ENCODE measurements around the gene PLA2G4A. TPM values are rescaled to one million over a fixed set of nuclear protein-coding genes. Genes with fewer than 3 reads are reported as not detected.

Gene PLA2G4A
- total RNA-seq, 1 donor from 2014 or later: 2.2 TPM

- intact Hi-C loops (cut with micrococcal nuclease): no loop called here
These were observed 178.1 kb downstream of the PLA2G4A start for GRCh38 chr1:187006896-187007295.

GRCh38 chr1:187009320-187009719, 180.6 kb downstream of the PLA2G4A start:
- intact Hi-C loops (cut with micrococcal nuclease): no loop called here

- intact Hi-C loops (cut with micrococcal nuclease): no loop called here
These were observed 182.0 kb downstream of the PLA2G4A start for GRCh38 chr1:187010571-187011309.

DNA sequence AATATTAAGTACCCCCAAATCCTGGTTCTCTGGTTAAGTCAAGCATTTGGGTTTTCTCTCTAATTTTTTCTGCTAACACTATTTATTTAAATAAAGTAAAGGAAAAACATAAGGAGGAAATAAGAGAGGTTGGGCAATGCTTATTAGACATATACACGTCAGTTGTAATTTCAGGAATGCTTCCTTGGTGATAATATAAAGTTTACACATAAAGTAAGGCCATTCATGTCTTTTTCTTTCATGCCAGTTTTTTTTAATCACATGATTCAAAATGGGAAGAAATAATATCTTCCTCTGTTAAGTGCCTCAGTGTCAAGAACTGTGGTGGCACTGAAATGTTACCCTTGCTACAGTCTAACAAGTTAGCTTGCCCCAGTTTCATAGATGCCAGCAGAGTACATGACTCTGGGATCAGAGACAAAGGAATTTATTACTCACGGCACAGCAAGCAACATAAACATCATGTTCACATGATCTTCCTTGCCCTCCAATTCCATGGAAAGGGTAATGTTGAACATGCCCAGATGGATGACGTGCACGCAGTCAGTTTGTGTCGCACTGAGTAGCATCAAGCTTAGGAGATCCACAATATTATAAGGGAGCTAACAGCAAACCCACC, 184.9 kb downstream of the PLA2G4A start:
- intact Hi-C loops (cut with micrococcal nuclease): no loop called here

DNA sequence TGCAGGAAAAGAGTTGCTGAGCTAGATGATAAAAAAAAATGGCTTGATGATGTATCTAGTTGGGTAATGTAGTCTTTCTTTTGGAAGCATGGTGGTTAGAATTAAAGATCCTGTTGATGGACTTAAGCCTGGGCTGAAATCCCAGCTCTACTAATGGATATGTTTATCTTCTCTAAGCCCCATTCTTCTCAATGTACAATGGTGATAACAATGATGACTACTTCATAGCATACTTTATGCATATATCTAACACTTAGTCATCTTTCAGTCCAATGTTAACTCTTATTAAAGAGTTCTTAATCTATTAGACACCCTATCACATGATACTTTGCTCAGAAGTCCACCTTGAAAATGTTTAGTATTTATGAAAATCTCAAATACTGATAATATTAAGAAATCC, 189.5 kb downstream of the PLA2G4A start:
- intact Hi-C loops (cut with micrococcal nuclease): no loop called here

GRCh38 chr1:187027253-187027652, 198.5 kb downstream of the PLA2G4A start:
- intact Hi-C loops (cut with micrococcal nuclease): no loop called here

DNA sequence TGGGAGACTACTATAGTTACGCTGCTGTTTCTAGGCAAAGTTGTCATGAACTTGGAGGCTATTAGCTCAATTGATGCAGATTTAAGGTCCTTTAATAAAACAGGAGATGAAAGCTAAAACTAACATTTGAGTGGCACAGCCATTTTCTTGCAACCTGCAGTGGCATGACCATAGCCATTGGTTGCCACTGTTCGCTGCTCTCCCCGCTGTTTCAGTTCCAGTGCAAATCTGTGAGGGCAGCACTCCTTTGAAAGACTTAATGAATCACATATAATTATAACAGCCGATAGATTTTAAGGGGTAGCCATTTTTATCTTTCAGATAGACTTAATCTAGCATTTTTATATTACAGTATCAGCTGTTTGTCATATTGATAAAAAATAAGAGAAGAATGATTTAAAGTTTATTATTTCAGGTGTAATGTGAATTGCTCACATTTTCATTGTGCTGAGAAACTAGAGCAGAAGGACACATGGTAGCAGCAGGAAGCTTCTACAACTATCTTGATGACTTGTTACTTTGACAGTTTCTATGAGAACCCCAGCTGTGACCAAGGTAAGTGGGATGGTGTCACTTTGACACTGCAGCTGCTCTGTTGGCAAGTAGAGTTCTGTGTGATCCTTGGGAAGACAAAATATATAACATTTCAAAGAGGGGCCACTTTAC, 203.7 kb downstream of the PLA2G4A start:
- intact Hi-C loops (cut with micrococcal nuclease): no loop called here

- intact Hi-C loops (cut with micrococcal nuclease): no loop called here
These were observed 204.4 kb downstream of the PLA2G4A start for GRCh38 chr1:187032982-187033692.

DNA sequence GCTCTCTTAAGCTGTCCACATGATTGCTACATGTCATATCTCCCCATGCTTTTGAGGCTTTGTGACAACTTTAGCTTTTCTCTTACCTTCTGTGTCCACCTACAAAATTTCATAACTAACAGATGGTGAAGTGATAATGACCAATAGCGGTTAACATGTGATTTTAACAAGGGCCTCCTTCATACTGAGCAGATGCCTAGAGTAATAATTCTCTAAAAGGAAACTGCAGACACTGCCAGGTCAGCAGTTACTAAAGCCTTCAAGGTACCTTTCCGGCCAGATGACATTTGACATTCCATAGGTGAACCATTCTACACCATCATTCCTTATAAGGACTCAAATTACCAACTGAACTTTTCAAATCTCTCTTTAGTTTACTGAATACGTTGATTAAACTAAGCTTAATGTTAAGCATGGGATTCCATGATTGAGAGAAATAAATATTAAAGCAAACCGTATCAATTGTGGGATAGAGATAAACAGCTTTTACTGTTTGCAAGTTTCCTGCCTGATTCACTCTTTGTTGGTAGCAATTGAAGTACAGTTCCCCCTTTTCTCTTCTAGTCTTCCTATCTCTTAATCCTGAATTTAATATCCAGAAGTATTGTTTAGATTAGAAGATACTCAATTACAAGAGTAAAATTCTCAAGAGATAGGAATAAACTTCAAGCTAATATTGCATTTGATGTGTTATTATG, 205.1 kb downstream of the PLA2G4A start:
- intact Hi-C loops (cut with micrococcal nuclease): no loop called here

DNA sequence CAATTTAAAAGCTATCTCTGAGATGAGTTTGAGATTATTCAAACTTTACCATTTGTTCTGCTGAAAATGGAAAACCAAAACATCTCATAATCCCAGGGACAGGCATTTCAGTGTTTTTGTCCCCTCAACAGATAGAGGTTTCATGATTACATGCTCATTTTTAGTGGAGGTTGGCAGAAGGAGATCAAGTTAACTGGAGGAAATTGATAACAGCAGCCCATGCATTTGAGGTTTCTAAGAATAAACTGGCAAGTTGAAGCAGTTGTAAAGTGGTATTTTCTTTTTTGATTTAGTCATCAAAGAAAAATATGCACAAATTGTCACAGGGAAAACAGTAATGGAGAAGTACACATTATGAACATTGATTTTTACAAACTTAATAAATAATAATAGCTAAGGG, 205.8 kb downstream of the PLA2G4A start:
- intact Hi-C loops (cut with micrococcal nuclease): no loop called here

DNA sequence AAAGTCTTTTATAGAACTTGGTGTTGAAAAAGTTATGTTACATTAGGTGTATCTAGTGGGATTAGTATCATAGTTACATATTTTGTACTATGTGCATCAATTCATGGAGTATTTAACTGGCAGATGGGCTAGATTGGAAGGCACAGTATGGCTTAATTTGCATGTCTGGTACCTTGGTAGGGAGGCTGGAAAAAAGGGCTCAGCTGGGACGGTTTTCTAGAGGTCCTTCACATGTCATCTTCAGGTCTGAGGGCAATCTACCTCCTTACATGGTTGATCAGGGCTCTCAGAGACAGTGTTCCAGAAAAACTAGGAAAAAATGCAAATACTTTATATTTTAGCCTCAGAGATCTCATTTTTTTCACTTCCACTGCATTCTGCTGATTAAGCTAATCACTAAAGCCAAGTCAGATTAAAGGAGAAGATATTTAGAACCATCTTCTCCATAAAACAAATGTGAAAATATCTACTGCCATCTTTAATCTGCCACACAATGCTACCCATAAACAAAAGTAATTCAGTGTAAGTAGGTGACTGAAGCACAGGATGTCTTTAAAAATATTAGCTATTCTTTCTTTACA, 209.3 kb downstream of the PLA2G4A start:
- intact Hi-C loops (cut with micrococcal nuclease): no loop called here

Other genes with a start within 250 kb of the PLA2G4A start
- 1.2 and 1.3 TPM in 2 replicates for gene PTGS2, start 148.5 kb upstream of the PLA2G4A start, total RNA-seq

All from T-helper 2 cell treated with Interferon-gamma antibody and Interleukin-4, amounts not matched to agents 100 ng/mL and 5 ng/mL, for 36 hours (primary cell).